Ammon's horn (tissue), 1 donor: ENCODE measurements around the gene NPPC.
"Not testable (repeated sequence)": the region's sequence is repeated elsewhere in the genome, so short reads cannot be mapped to it uniquely, and the experiment has no call there.

ENCODE experiments used
- DNase-seq: peaks from one replicate; pipeline ENCODE4 v3.0.0-alpha.2; 2016; ENCODE audit warnings: low spot score

Gene NPPC

DNA sequence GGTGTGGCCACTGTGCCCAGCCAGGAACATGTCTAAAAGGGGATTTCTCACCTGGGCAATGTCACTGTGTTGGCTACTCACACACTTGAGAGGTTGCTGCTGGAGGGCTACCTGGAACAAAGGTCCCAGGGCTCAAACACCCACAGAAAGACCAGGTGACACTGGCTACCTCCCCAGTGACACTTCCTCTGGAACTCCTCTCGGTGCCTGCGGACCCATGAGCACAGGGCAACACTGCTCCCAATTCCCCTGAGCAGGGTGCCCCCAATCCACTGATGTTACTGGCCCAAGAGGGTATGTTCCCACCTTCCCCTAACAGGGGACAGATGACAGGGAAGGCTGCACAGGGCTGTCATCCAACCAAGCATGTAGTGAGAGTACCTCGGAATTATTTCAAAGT lies 5.8 kb downstream of the NPPC start:
- DNase-seq = no peak

- no peak for DNase-seq
These were observed 6.7 kb downstream of the NPPC start for GRCh38 chr2:231919341-231920035.

- no peak for DNase-seq
These were observed 7.5 kb downstream of the NPPC start for GRCh38 chr2:231918501-231919330.

DNA sequence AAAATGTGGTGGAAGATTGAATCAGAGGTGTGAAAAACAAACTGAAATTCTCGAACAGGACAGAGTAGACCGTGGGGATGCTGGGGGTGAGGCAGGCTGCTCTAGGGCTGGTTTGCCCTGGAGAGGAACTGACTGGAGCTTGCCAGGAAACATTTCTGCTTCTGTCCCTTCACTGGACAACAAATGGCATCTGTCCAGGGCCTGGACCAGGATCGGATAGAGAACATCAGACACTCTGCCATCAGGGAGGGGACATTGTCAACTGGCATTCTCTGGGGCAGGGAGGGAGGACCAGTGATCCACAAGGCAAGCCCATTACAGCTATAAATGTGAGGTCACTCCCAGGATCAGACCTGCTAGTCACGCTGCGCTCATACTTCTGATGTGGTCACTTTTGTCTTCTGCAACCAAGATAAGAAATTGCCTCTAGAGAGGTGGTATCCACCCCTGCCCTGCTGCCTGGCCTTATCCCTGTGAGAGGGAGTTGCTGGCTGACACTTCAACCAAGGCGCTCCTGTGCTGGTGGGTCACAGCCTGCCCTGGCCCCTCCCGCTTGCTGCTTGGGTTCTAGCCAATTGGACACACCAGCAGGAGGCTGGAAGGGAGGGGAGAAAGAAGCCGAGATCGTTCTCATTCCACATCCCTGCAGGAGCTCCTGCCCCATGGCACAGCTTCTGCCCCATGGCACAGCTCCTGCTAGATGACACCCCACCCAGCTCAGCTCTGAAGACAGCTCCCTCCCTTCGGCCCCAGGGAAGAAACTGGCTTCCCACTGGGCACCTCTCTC lies 8.7 kb downstream of the NPPC start:
- DNase-seq = peak; percentile 70

- DNase-seq = no peak
These were observed 12.0 kb downstream of the NPPC start for GRCh38 chr2:231914077-231914690.

- DNase-seq = no peak
These were observed 14.8 kb downstream of the NPPC start for GRCh38 chr2:231911381-231911780.

DNA sequence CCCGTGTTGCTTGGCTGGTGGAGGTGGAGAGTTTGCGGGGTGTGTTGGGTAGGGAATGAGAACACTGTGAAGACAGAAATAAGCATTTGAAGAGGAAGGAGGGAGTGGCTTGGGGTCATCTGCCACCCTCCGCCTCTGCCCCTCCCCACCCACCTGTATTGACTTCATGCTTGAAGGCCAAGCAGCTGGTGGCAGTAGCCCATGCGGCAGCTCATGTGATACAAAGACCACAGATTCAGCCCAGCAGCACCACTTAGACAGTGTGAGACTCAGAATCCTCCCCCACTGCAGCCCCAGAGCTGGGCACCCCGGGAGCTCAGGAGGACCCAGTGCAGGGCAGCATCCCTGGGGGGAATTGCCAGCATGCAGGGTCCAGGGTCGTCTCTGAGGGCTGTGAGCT lies 15.4 kb downstream of the NPPC start:
- DNase-seq = no peak

DNA sequence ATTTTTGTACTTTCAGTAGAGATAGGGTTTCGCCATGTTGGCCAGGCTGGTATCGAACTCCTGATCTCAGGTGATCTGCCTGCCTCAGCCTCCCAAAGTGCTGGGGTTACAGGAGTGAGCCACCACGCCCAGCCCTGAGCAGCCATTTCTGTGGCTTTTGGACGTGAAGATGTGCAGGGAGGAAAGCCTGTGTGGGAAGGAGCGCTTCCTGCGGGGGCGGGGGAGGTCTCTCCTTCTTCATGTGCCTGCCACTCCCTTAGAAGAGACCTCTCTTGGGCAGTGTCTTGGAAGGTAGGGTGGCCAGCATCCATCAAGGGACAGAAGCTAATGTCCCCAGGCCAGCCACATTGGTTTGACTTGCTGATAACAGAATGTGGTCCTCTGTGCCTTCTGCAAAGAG lies 16.0 kb downstream of the NPPC start:
- not testable (repeated sequence) for DNase-seq

DNA sequence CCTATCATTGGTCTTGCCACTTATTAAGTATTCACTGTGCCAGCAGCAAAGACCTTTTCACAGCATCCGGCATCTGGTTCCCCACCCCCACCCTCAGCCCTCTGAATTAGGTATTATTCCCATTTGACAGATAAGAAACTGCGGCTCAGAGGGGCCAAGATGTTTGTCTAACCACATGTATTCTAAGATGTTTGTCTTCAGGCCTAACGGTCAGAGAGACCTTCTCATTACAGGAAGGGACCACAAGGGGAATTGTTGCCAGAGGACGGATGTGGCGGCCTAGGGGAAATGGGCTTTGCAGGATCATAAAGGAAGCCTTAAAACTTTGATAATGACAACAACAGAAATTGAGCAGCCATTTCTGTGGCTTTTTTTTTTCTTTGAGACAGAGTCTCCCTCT lies 16.6 kb downstream of the NPPC start:
- no peak for DNase-seq

DNA sequence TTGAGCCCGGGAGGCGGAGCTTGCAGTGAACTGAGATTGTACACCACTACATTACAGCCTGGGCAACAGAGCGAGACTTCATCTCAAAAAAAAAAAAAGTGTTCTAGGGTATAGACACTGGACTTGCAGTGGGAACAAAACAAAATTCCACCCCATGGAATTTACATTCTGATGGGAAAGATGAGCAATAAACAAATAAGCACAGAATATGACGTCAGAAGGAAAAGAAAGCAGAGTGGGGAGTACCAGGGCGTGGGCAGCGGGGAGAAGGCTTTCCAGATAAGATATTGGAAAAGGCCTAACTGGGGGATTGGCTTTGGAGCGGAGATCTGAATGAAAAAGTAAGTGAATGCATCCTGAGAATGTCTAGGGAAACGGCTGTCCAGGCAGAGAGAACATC lies 17.6 kb downstream of the NPPC start:
- no peak for DNase-seq

DNA sequence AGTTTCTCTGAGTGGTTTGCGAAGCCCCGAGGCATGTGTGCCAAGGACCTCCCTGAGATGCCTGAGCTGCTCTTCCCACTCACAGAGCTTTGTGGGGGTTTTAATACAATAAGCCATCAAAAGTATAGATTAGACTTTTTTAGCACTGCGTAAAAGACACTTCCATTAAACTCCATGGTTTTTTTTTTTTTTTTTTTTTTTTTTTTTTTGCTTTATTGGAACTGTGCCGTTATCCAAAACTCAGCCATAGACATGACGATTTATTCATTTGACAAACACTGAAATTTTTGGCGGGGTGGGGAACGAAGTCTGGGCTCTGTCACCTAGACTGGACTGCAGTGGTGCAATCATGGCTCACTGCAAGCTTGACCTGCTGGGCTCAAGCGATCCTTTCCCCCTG lies 18.4 kb downstream of the NPPC start:
- DNase-seq = no peak

DNA sequence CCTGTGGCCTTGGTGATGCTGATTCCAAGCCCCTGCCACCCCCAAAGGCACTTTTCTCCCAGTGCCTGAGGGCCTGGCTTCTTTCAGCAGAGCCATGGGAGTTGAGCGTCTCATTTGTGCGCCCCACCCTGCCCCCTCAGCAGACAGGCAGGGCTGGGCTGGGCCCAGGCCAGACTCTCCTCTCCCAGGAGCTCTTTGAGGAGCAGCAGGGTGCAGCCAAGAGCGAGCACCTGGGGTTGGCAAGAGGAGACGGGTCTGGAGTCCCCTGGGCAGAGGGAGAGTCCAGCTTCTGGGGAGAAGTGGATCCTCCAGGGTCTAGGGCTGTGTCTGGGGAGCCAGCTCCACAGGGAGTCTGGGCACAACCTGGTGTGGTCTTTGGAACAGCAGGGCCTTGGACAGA lies 21.2 kb downstream of the NPPC start:
- no peak for DNase-seq

DNA sequence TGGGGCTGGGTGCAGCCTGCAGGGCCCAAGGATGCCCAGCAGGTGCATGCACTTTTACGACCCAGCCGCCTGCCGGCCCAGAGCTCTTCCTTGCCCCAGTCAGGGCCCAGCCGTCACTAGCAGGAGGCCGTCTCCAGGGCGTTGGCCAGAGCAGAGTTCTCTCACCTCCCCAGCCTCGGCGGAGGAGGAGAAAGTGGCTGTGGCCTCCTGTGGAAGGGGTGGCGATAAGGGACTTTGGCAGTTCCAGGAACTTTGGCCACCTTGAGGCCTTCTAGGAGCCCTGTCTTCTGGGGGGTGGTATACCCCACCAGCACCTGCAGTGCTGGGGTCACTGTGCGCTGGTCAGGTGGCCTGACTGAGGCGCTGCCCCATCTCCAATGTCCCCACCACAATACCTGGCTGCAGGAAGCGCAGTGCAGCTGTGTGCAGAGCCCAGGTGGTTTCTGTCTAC lies 22.0 kb downstream of the NPPC start:
- DNase-seq = no peak

- no peak for DNase-seq
These were observed 23.6 kb downstream of the NPPC start for GRCh38 chr2:231902598-231902997.

DNA sequence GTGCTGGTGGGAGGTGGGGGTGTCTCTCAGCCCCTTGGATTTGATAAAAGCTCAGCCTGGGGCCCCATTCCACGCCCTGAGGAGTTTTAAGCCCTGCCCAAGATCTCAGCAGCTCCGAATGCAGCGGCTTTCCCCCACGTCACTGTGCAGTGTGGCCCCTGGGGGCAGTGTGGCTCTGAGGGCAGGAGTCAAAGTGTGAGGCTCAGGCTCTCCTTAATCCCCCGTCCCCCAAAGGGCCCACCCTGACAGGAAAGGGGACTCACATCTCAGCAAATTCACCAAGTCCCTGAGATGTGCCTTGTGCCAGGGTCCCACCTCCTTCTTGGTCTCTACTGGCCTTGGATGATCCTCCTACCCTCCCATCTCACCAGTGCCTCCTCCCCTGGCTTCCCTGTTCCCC lies 25.2 kb downstream of the NPPC start:
- no peak for DNase-seq

DNA sequence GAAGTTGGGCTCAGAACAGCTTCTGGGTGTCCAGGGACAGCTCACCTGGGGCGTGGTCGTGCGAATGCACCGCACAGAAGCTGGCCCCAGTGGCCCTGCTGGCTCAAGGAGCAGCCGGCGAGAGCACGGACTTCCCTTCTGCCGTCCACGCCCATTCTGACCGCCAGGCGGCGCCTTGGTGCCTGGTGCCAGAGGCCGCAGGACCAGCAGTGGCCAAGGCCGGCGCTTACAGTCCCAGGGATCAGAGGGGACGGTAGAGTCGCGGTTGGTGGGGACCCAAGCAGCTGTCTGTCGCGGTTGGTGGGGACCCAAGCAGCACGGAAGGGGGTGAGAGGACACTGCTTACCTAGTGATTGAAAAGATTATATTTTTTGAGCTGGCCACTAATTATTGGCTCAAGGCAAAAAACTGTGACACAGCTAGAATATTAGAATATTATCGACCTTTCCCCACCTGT lies 25.7 kb downstream of the NPPC start:
- DNase-seq = peak; percentile 55

DNA sequence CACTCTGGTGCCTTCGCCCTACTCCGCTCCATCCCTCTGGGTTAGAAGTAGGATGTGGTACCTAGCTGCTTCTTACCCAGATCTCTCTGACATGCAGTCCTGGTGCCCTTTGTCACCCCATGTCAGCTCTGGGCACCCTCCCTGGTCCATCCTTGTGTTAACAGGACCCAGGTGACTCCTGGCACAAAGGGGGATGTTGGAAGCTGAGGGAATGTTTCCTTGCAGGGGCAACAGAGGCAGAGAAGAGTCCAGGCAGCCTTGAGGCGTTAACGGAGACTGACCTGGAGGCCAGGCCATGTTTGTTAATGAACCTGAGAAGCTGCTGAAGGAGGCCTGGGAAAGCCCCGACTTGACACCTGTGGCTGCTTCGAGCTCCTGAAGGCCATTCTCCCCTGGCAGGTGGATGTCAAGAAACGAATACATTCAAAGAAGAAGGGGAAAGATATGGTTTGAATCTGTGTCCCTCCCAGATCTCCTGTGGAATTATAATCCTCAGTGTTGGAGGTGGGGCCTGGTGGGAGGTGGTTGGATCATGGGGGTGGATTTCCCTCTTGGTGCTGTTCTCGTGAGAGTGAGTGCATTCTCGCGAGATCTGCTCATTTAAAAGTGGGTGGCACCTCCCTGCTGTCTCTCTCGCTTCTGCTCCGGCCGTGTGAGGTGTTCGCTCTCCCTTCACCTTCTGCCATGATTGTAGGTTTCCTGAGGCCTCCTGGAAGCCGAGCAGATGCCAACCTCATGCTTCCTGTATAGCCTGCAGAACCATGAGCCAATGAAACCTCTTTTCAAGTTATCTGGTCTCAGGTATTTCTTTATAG lies 31.4 kb downstream of the NPPC start:
- DNase-seq = no peak

GRCh38 chr2:231891514-231891905 lies 34.7 kb downstream of the NPPC start:
- no peak for DNase-seq

DNA sequence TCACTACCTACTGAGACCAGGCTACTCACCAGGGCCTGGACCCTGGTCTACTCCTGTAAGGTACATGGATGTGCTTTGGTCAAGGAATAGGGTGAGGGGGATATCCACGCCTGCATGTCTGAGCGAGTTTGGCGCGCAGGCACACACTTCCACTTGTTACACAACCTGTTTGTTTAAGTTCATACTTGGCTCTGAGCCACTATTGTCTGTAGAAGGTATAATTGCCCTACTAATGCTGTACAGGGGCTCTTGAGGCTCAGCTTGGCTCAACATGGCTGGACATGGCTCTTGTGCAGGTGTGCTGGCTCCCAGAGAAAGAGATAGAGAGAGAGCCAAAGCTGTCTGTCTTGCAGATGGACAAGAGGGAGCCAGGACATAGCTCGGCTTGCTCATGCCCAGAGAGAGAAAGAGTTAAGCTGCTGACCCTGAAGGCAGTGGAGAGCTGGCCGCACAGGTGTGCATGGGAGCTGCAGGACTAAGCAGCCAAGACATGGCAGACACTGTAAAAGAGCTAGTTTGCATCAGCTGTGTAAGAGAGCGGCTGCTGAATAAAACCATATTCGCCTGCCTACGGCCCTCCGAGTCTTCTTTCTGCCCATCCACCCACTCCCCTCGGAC lies 35.2 kb downstream of the NPPC start:
- DNase-seq = no peak

DNA sequence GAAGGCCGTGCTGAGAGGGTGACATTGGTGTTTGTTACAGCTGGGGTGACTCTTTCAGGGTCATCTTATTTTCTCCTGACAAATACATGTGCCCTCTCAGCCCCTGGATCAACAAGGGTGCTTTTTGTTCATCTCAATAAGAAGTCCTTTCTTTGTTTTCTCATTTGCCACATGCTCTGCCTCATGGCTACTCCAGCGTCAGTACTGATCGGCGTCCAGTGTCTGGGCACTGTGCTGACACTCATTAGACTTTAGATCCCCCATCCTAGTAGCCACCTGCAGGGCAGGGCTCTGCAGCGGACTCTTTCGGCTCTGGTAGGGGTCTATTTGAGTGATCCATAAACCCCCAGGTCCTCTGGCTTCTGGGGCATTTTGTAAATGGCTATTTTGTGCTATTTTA lies 38.4 kb downstream of the NPPC start:
- DNase-seq = no peak
